Fibroblast of mammary gland (primary cell): ENCODE data around the gene COX5A.

Experiments used
- DNase-seq: peaks from one replicate; pipeline ENCODE4 v3.0.0-alpha.2; 2010; ENCODE audit warnings: low read depth
- H3K4me3 ChIP-seq: 2 replicates; pipeline ENCODE4 v1.5.1; 2011; ENCODE audit warnings: low read depth, mild to moderate bottlenecking, low read length, moderate library complexity; ENCODE audit not compliant: control insufficient read depth
- CTCF ChIP-seq: conservative IDR thresholded peaks from 2 replicates; pipeline ENCODE4 v1.5.1; 2011; ENCODE audit warnings: low read depth, low read length, inconsistent platforms; ENCODE audit not compliant: control insufficient read depth, insufficient read depth

Gene COX5A

GRCh38 chr15:74913041-74913440 is 24.8 kb downstream of the COX5A start:
- no peak overlapping the region for H3K4me3 ChIP-seq
- no peak for DNase-seq
- no peak for TF ChIP-seq CTCF

- H3K4me3 ChIP-seq: no peak overlapping the region
- no peak for TF ChIP-seq CTCF
- no peak for DNase-seq
These were observed 29.2 kb downstream of the COX5A start for GRCh38 chr15:74908635-74909034.

GRCh38 chr15:74907163-74907870 is 30.6 kb downstream of the COX5A start:
- no peak for DNase-seq
- peak overlapping the region; percentile 86 for H3K4me3 ChIP-seq
- TF ChIP-seq CTCF: no peak

GRCh38 chr15:74906450-74907162 is 31.3 kb downstream of the COX5A start, which contains the start of gene FAM219B:
Gene FAM219B, minus strand, starts transcription at chr15:74906851. Its CDS starts 51 bp downstream, at chr15:74906800.
- TF ChIP-seq CTCF: no peak
- H3K4me3 ChIP-seq: peak within 1 kb of the TSS; percentile 86
- DNase-seq: peak; percentile 79

- TF ChIP-seq CTCF: no peak
- peak overlapping the region; percentile 86 for H3K4me3 ChIP-seq
- no peak for DNase-seq
These were observed 31.8 kb downstream of the COX5A start for GRCh38 chr15:74906067-74906449.

GRCh38 chr15:74904190-74904805 is 33.6 kb downstream of the COX5A start:
- no peak overlapping the region for H3K4me3 ChIP-seq

More at GRCh38 chr15:74904190-74904805, 33.6 kb downstream of the COX5A start:
- TF ChIP-seq CTCF: no peak
- no peak for DNase-seq
